ENCODE data around the gene TMEM53. TPM values are rescaled to one million over a fixed set of nuclear protein-coding genes. Genes with fewer than 3 reads are reported as not detected.

TMEM53 gene
- total and polyA plus RNA-seq, 12 donors, result 7.2 to 47.4 (median 12.6) TPM

DNA sequence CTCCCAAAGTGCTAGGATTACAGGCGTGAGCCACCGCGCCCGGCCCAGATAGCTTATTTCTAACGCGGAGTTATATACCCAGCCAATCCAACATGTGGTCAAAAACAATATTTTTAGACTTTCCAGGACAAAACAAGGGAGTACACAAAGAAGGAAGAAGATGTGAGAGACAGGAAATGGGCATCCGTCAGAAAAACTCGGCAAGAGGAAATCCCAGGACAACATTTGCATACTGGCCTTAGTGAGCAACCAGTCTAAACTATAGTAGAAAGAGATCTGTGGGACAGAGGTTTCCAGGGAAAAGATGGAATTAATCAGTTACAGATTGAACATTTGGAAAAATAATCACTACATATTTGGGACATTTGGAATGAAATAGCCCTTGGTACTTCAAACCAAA is 11.6 kb upstream of the TMEM53 start:
- Histone ChIP-seq H3K27me3 (no peaks in the 10 kb centered on the region), H3K27ac (no peak overlapping the region), H3K4me3 (no peak overlapping the region), H3K36me3 (replicated peaks in 1 of 2) (no peaks in the 10 kb centered on the region), H3K9me3 (replicated peaks in 1 of 3) (no peaks in the 10 kb centered on the region), H3K4me1 (replicated peaks in 1 of 2) (no peaks in the 10 kb centered on the region)
- intact Hi-C loops (cut with DNase I), result no loop called here
- peak in 2 of 7 donors; percentile 3 to 6 for DNase-seq
- WGBS, 4 donors, result 79 to 84% (median 81%) methylated on average over 8 of the region's 8 CpGs
- TF ChIP-seq, protein P1, sequence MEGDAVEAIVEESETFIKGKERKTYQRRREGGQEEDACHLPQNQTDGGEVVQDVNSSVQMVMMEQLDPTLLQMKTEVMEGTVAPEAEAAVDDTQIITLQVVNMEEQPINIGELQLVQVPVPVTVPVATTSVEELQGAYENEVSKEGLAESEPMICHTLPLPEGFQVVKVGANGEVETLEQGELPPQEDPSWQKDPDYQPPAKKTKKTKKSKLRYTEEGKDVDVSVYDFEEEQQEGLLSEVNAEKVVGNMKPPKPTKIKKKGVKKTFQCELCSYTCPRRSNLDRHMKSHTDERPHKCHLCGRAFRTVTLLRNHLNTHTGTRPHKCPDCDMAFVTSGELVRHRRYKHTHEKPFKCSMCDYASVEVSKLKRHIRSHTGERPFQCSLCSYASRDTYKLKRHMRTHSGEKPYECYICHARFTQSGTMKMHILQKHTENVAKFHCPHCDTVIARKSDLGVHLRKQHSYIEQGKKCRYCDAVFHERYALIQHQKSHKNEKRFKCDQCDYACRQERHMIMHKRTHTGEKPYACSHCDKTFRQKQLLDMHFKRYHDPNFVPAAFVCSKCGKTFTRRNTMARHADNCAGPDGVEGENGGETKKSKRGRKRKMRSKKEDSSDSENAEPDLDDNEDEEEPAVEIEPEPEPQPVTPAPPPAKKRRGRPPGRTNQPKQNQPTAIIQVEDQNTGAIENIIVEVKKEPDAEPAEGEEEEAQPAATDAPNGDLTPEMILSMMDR (IDR thresholded peaks at IDR 0.05), result no peak
- TF ChIP-seq POLR2A (IDR thresholded peaks at IDR 0.05), result no peak

GRCh38 chr1:44685218-44685617 is 10.9 kb upstream of the TMEM53 start:
- WGBS, 4 donors, result 85 to 98% (median 94%) methylated on average over 4 of the region's 4 CpGs
- intact Hi-C loops (cut with DNase I), result no loop called here

GRCh38 chr1:44684525-44684924 is 10.2 kb upstream of the TMEM53 start:
- no peak overlapping the region for H3K27ac ChIP-seq
- no peaks in the 10 kb centered on the region for H3K27me3 ChIP-seq
- intact Hi-C loops (cut with DNase I), result no loop called here
- no peak overlapping the region for H3K4me3 ChIP-seq
- H3K4me1 ChIP-seq (replicated peaks in 1 of 2), result no peaks in the 10 kb centered on the region
- 67 to 90% (median 83%) methylated on average over 1 of the region's 1 CpG; no CpG with 5 or more reads in 1 of the 4 donors for WGBS, 4 donors
- peak in 1 of 7 donors; percentile 8 for DNase-seq
- H3K36me3 ChIP-seq (replicated peaks in 1 of 2), result no peaks in the 10 kb centered on the region
- H3K9me3 ChIP-seq (replicated peaks in 1 of 3), result no peaks in the 10 kb centered on the region
- no peak for TF ChIP-seq POLR2A (IDR thresholded peaks at IDR 0.05)
- TF ChIP-seq, protein P1 (IDR thresholded peaks at IDR 0.05), result no peak

More at GRCh38 chr1:44685218-44685617, 10.9 kb upstream of the TMEM53 start:
- Histone ChIP-seq H3K4me1 (replicated peaks in 1 of 2) (no peaks in the 10 kb centered on the region), H3K27me3 (no peaks in the 10 kb centered on the region), H3K36me3 (replicated peaks in 1 of 2) (no peaks in the 10 kb centered on the region), H3K4me3 (no peak overlapping the region), H3K27ac (no peak overlapping the region), H3K9me3 (replicated peaks in 1 of 3) (no peaks in the 10 kb centered on the region)
- DNase-seq, result peak in 1 of 7 donors; percentile 11
- no peak for TF ChIP-seq POLR2A (IDR thresholded peaks at IDR 0.05)
- TF ChIP-seq, protein P1 (IDR thresholded peaks at IDR 0.05), result no peak

DNA sequence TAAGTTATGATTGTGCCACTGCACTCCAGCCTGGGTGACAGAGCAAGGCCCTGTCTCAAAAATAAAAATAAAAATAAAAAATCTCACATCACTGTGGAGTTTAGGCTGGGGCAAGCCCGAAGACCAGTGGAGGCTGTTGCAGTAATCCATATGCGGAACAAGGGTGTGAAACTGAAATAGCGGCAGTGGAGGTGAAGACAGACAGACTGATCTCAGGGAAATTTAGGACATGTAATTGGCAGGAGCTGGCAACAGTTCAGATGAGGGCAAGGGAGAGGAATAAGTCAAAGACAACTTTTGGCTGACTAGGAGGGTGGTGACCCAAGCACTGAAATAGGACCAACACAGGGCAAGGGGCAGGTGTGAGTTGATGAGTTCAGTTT is 8.6 kb upstream of the TMEM53 start:
- H3K27ac ChIP-seq, result no peak overlapping the region
- no peaks in the 10 kb centered on the region for H3K9me3 ChIP-seq (replicated peaks in 1 of 3)
- WGBS, 4 donors, result 91 to 95% (median 94%) methylated on average over 3 of the region's 3 CpGs
- TF ChIP-seq, protein P1 (IDR thresholded peaks at IDR 0.05), result no peak
- TF ChIP-seq POLR2A (IDR thresholded peaks at IDR 0.05), result no peak
- no peaks in the 10 kb centered on the region for H3K27me3 ChIP-seq
- H3K4me1 ChIP-seq (replicated peaks in 1 of 2), result peaks cover 0 to 13% of the 10 kb centered on the region in 2 donors
- no peak overlapping the region for H3K4me3 ChIP-seq
- intact Hi-C loops (cut with DNase I), result no loop called here
- H3K36me3 ChIP-seq (replicated peaks in 1 of 2), result no peaks in the 10 kb centered on the region
- peak in 1 of 7 donors; percentile 10 for DNase-seq
